ENCODE data around the gene DNAI4.
"Not testable (repeated sequence)": the region's sequence is repeated elsewhere in the genome, so short reads cannot be mapped to it uniquely, and the experiment has no call there.

The DNAI4 gene

DNA sequence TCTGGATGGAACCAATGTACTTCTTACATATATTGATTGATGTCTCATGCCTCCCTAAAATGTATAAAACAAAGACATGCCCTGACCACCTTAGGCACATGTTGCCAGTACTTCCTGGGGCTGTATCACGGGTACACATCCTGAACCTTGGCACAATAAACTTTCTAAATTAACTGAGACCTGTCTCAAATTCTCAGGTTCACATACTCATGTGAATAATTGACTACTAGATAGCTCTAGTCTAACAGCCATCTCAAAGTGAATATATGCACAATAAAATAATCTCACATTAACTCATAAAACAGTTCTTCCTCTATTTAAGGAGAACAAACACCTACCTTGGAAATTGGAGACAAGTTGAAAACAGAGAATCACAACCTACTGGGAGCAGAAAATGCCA, 5.6 kb downstream of the DNAI4 start:
- in situ Hi-C loops (cut with MboI; ENCODE audit: low pct_unique_long_range_greater_than_20kb, low sequenced_read_pairs, unreplicated experiment): no loop called here
- DNase-seq (ENCODE audit: low spot score): no peak
- TF ChIP-seq, protein P1, sequence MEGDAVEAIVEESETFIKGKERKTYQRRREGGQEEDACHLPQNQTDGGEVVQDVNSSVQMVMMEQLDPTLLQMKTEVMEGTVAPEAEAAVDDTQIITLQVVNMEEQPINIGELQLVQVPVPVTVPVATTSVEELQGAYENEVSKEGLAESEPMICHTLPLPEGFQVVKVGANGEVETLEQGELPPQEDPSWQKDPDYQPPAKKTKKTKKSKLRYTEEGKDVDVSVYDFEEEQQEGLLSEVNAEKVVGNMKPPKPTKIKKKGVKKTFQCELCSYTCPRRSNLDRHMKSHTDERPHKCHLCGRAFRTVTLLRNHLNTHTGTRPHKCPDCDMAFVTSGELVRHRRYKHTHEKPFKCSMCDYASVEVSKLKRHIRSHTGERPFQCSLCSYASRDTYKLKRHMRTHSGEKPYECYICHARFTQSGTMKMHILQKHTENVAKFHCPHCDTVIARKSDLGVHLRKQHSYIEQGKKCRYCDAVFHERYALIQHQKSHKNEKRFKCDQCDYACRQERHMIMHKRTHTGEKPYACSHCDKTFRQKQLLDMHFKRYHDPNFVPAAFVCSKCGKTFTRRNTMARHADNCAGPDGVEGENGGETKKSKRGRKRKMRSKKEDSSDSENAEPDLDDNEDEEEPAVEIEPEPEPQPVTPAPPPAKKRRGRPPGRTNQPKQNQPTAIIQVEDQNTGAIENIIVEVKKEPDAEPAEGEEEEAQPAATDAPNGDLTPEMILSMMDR (IDR thresholded peaks at IDR 0.05; ENCODE audit: extremely low read depth, insufficient read depth, missing control alignments): no peak

DNA sequence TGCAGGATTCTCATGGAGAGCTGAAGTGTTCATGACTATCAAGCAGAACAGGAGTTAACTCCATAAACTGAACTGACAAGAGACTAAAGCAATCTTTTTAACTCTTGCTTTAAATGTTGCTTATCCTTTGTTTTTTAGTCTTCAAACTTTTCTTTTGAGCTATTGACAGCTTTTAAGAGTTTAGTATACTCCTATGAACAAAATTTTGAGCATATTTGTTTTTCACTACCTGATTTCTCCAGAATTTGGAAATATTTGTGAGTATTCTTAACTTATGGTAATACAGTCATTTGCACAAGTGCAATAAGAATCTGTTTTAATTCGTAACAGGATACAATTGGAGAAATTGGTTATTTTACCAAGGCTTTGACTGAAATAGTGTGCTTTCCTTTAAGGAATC, 7.2 kb downstream of the DNAI4 start:
- in situ Hi-C loops (cut with MboI; ENCODE audit: low pct_unique_long_range_greater_than_20kb, low sequenced_read_pairs, unreplicated experiment): no loop called here
- no peak for DNase-seq (ENCODE audit: low spot score)
- TF ChIP-seq, protein P1 (IDR thresholded peaks at IDR 0.05; ENCODE audit: extremely low read depth, insufficient read depth, missing control alignments): no peak

DNA sequence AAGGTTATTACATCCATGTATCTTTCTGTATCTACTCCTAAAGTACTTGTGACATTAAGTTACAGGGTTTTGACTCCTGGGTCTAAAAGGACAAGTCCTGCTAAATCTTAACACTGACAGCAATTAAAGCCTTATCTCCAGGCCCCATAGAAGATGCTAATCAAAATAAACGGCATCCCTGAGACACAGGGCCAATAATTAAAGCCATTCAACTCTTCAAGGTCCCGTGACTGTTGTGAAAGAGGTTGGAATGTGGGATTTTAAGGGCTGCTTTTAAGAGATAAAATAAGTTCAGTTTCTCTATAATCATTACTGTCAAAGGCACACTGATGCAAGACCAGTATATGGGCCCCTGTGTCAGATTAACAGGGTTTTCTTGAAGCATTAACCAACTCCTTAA, 8.3 kb downstream of the DNAI4 start:
- DNase-seq (ENCODE audit: low spot score): no peak
- in situ Hi-C loops (cut with MboI; ENCODE audit: low pct_unique_long_range_greater_than_20kb, low sequenced_read_pairs, unreplicated experiment): no loop called here
- TF ChIP-seq, protein P1 (IDR thresholded peaks at IDR 0.05; ENCODE audit: extremely low read depth, insufficient read depth, missing control alignments): no peak

DNA sequence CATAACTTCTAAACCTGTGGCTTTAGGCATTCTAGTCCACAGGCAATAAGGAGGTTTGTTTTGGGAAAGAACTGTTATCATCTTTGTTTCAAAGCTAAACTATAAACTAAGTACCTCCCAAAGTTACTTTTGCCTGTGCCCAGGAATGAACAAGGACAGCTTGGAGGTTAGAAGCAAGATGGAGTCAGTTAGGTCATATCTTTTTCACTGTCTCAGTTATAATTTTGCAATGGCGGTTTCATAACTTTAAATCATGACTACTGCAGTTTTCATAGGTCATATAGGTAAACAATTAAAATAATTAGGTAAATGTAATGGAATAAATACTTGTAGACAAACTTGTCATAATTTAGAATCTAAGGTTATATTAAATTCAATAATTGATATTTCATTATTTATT, 9.5 kb downstream of the DNAI4 start:
- in situ Hi-C loops (cut with MboI; ENCODE audit: low pct_unique_long_range_greater_than_20kb, low sequenced_read_pairs, unreplicated experiment): not testable (repeated sequence)

DNA sequence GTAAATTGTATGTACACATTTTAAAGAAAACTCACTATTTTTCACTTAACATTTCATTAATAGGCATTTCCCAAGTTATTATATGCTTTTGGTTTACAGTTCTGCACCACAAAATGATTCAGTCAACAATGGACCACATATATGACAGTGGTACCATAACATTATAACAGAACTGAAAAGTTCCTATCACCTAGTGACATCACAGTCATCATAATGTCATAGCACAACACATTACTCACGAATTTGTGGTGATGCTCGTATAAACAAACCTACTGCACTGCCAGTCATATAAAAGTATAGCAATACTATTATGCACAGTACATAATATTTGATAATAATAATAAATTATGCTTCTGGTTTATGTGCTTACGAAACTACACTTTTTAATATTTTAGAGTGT, 30.9 kb downstream of the DNAI4 start:
- DNase-seq (ENCODE audit: low spot score): no peak
- TF ChIP-seq, protein P1 (IDR thresholded peaks at IDR 0.05; ENCODE audit: extremely low read depth, insufficient read depth, missing control alignments): no peak
- in situ Hi-C loops (cut with MboI; ENCODE audit: low pct_unique_long_range_greater_than_20kb, low sequenced_read_pairs, unreplicated experiment): no loop called here

More for the DNA sequence above, 9.5 kb downstream of the DNAI4 start:
- not testable (repeated sequence) for DNase-seq (ENCODE audit: low spot score)

DNA sequence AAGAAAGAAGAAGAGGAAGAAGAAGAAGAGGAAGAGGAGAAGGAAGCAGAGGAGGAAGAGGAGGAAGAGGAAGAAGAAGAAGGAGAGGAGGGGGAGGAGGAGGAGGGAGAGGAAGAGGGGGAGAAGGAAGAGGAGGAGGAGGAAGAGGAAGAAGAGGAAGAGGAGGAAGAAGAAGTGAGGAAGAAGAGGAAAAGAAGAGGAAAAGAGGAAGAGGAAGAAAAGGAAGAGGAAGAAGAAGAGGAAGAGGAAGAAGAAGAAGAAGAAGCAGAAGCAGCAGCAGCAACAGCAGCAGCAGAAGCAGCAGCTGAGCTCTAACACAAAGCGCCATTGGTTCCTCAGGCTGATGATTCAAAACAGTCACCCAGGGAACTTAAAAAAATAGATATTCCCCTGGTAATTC, 34.0 kb downstream of the DNAI4 start:
- DNase-seq (ENCODE audit: low spot score): no peak
- in situ Hi-C loops (cut with MboI; ENCODE audit: low pct_unique_long_range_greater_than_20kb, low sequenced_read_pairs, unreplicated experiment): no loop called here

DNA sequence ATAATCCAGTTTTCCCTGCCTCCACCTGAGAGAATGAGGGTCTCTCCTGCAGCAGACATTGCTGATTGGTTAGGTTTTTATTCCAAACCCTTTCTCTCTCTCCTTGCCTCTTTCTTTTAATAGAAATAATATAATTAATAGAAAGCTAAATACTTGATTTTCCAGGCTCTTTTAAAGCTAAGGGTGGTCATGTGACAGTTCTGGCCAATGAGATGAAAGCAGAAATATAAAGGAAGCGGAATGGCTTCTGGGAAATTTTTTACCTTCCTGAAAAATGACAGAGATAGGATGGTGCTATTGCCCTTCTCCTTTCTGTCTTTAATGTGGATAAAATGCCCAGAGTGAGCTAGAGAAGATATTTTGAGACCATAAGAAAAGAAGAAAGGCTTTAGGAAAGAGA, 35.6 kb downstream of the DNAI4 start:
- DNase-seq (ENCODE audit: low spot score): no peak
- in situ Hi-C loops (cut with MboI; ENCODE audit: low pct_unique_long_range_greater_than_20kb, low sequenced_read_pairs, unreplicated experiment): no loop called here
- TF ChIP-seq, protein P1 (IDR thresholded peaks at IDR 0.05; ENCODE audit: extremely low read depth, insufficient read depth, missing control alignments): no peak

More for the DNA sequence above, 34.0 kb downstream of the DNAI4 start:
- TF ChIP-seq, protein P1 (IDR thresholded peaks at IDR 0.05; ENCODE audit: extremely low read depth, insufficient read depth, missing control alignments): no peak

Data from GM13977 (cell line).